GM18909 (cell line): Measurements from ENCODE around the gene SCN10A.

Experiments
- ATAC-seq: cut with Tn5 transposase; IDR thresholded peaks from one replicate; pipeline ENCODE4 v1.9.1; 2021; ENCODE audit warnings: mild to moderate bottlenecking; ENCODE audit not compliant: unreplicated experiment, poor library complexity

Gene SCN10A

DNA sequence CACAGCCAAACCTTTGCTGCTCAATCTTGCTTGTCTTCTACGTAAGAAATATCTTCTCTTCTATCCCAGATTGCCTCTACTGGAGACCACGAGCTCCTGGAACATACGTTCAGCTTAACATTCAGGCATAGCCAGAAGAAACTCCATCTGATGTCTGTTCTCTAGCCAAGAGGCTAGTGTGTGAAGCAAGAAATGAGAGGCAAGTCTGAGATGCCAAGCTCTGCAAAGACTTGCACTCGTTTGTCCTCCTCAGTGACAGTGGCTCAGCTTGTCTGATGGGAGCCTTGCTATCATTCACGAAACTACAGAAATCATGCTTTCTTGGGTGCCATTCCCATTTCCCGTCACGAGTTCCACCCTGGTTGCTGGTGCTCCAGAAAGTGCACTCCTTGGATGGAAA lies at the start of gene SCN10A:
Gene SCN10A (minus strand): TSS at position 192 of the 400 bp plus-strand sequence. CDS start 22,207 bp downstream, outside the sequence.
- no peak for ATAC-seq

DNA sequence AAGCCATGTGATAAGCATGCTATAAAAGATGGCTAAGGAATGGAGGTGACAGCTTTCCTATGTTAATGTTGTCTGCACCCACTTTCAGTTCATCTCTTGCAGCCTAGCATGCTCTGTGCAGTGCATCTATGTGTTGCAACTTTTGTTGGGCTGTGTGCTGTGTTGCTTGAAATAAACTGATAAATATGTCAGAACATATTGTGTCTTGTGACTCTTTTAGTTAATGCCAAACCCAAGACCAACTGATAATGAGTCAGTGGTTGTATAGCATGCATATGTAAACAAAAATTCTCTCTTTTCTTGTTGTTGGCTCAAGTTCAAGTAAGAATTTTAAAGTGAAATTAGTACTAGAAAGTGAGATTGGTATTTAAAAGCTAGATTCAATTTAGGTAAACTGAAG lies 37.0 kb upstream of the SCN10A start:
- ATAC-seq, result no peak

DNA sequence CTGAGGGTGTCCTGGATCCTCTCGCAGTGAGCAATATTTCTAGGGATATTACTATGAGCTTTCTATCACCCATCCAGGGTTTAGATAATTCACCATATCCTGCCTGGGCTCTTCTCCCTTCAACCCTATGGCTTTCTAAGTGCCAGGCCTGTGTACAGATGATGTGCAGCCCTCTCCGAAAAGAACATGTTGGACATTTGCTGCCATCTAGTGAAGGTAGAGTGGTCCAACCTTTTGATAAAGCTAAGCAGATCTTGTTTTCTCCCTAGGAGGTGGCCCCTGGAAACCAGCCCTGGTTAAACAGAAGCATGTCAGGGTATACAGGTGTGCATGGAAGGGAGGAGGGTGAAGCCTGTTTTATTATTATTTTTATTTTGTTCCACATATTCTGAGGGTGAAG lies 27.9 kb upstream of the SCN10A start:
- no peak for ATAC-seq

DNA sequence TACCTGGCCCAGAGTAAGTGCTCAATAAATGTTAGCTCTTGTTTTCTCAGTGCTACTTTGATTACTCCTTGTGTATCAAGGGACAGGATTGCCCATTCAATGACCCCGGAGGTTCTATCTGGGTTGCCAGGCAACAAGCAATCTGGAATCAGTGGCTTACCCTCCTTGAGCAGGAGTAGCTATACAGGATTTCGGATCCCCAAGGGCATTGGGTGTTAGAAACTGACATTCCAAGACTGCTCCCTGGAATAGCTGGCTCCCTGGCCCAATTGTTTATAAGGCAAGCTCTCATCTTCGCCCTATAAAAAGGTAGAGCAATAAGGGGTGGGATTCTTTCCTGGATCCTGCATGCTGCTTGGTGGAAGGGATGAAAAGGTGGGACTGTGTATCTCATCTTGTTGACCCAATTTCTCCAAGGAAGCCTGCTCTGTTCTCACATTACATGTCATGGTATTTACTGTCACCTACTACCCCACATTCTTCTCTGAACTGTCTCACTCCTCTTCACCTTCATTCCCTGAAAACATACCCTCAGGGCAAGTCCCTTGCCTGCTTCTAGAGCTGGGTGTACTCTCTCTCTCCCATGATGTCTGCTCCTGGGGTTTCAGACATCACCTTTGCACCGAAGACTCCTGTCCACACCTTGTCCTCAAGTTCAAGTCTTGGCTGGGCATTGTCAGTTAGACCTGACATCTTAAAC lies 26.4 kb upstream of the SCN10A start:
- ATAC-seq, result no peak

DNA sequence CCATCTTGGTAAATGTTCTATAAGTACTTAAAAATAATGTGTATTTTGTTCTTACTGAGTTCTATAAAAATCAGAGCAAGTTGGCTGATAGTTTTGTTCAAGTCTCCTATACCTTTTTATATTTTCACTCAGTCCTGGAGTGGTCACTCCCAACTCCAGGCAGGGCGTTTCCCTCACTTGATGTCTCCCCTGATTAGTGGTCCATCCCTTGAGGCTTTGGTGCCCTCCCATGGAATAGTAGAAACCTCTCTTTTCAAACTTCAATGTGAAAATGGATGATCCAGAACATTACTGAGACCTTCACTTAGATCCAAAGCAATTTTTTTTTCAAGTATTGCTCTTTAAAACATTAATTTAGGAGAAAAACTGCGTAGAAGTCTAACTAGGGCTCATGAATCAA lies 25.0 kb upstream of the SCN10A start:
- ATAC-seq, result no peak

DNA sequence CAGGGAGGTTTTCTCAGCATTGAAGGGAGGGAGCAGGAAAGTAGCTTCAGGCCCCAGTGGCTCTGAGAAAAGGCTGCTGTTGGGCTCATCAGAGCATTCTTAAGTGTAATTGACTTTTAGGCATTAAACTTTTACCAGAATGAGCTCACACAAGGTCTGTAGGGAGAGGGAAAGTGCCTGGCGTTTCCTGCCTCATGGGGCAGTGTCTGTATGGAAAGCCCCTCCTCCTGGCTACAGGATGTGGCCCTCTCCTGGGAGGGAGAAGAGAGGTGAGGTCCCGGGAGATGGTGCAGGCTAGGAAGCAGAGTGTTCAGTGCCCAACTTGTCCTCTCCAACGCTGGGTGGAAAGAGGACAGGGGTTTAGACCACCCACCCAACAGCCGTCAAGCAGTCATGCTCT lies 21.3 kb upstream of the SCN10A start:
- ATAC-seq, result no peak

DNA sequence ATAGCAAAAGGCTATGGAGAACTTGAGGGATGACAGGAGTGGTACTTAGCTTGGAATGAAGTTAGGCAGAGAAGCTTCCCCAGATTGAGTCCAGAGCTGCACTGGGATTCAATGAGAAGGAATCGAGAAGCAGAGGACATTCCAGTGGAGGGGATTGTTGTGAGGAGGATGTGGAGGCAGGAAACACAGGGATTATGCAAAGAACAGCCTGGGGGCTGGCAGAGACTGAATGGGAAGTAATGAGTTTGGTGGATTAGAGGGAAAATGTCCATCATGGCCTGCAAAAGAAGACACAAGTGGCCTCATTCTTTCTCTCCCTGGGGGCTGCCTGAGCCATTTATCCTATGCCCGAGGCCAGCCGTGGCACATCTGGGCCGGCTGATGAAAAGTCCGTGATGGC lies 20.5 kb upstream of the SCN10A start:
- no peak for ATAC-seq

DNA sequence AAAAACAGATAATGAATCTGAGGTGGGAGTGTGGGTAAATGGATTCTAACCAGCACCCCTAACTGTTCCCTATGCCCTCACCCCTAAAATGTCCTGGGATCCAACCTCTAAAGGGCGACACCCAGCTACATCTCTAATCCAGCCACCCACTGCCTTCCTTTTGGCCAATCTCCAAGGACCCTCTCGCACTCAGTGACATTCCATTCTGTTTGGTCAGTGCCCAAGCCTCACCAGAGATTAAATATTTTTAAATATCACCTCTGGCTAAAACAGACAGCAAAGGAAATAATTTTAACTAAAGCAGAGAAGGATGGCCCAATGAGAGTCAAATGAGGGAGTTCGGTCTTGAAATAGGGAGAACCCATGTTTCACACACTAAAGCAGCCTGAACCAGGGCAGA lies 19.9 kb upstream of the SCN10A start:
- ATAC-seq, result no peak

DNA sequence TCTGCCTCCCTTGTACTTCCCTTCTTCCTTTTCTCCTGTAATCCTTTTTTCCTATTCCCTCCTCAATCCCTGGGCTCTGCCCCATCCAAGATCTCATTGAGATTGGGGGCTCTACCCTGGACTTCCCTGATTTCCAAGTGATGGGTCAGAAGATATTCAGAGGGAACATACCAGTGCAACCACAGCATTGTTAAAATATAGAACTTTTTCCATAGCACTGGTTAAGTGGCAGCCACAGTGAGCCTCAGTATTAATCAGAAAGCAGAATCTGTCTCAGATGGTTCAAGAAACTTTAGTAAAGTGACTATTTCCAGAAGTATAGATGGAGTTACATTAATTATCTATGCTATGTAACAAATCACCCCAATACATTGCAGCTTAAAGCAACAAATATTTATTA lies 18.7 kb upstream of the SCN10A start:
- ATAC-seq, result no peak

DNA sequence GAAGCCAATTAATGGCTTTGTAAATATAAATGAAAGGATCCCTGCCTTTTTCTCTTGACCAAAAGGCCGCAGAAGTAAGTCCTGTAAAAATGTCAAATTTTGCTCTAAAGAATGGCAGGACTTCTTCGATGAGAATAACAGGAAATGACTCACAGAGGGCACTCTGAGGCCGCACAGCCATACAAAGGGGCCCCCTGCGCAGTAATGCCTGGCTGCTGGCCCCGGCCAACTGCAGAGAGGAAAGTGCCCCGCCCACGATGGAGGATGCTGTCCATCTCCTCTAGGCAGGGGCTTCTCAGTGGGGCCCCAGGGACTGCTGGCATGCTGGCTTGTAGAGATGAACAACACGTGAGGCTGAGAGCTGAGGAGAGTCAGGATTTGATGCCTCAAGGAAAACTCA lies 18.1 kb upstream of the SCN10A start:
- ATAC-seq, result peak; percentile 60

DNA sequence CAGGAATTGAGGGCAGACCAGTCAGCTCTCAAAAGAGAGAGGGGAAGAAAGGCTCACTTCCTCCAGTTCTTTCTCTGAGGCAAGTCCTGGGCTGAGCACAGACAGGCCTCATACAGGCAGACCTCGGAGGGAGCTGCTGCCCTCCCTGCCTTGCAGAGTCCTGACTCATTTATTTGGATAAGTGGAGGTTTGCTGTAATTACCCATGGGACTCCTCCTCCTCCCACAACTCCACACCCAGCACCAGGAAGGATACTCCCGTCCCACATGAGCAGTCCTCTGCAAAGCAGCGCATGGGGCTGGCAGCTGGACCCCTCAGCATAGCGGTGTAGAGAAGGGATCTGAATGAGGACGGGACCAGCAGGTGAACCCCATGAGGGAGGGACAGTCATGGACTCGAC lies 13.4 kb upstream of the SCN10A start:
- no peak for ATAC-seq

DNA sequence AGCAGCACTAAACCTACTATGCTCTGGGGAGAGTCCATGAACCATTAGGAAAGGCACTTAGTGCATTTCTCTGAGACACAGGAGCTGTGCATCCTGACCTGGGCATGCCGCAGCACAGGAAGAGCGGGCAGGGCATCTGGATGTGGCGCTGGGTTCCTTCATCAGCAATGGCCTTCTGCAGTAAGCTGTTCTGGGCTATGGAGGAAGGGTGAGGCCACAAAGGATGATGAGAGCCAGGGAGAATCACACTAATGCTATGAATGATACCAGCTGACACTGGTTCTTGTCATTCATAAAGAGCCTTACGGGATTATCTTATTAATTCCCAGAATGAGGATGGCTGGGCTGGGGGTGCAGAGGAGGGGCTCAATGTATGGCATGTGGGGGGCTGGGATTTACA lies 12.7 kb upstream of the SCN10A start:
- no peak for ATAC-seq

DNA sequence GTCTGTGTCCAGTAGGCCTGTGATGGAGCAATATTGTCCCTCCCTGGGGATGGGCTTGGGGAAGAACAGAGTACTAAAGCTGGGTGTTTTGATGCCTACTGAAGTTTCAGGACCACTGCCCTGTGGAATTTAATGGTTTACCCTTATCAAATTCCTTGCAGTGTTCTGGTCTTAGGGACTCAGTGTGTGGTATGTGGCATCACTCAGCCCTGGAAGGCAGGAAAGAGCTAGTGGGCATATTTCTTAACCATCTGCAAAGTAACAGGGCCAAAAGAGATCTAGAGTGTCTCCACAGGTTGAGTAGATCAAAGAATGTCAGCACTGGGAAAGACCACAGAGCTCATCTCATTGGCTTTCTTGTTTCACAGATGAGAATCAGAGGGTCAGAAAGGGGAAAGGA lies 11.8 kb upstream of the SCN10A start:
- no peak for ATAC-seq

DNA sequence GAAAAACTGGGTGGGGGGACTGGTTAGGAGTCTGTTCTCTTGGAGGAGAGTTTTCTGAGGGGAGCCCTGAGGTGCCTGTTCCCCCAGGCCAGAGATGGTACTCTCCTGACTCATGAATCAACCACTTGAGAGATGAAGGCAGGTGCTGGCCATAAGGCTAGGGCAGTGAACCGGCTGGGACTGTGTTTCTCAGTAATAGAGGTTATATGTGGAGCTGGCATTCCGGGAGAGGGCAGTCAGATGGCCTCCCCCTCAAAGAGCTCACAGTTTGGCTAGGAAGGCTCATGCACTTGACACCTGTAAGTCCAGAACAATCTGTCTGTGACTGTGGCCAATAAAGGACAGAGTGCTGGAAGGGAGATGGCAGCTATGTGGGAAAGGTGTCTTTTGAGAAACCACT lies 10.0 kb upstream of the SCN10A start:
- ATAC-seq, result no peak

DNA sequence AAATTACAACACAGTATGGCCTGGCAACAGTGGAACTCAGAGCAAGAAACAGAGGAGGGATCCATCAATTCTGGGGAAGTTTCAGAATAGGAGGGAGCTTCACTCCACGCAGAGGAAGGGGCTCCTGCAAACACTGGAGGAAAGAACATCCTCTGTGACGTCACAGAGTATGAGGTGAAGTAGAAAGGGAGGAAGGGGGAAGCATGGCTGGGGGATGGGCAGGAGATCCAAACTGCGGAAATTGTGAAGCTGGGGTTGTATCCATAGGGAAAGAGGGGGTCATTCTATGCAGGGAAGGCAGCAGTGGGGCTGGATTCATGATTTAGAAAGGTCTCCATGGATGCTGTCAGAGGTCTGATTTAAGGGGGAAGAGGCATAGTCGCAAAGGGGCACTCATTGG lies 8.3 kb upstream of the SCN10A start:
- no peak for ATAC-seq

DNA sequence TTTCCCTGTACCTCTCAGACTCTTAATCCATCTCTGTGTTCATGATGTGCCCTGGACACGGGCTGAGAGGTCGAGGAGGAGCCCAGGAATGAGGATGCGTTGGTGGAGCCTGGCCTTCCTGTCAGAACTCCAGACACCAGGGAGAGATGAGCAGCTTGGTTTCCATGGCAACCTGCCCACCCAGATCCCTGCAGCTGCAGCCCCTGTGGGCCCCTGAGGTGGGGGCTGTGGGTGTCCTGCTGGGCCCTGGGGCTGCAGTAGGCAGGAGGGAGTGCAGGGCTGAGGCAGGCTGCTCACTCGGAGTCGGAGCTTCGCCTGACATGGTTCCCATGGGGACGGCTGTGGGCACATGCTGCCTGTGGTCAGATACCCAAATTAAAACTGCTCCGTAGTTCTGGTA lies 7.7 kb upstream of the SCN10A start:
- ATAC-seq, result no peak

DNA sequence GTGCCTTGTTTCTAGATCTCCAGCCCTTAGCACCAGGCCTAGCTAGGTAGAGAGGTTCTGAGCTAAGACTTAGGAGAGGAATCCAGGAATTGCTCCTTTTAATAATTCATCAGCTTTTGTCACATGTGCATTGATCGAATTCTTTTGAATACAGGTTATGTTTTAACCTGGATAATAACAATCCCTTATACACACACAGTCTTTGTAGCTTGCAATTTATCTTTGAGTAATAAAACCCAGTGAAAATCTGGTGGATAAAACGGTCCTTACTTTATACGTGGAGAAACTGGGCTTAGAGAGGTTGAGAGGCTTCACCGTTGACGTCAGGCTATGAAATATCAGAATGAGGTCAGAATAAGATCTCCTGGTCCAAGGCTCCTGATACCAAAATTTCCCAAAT lies 7.2 kb upstream of the SCN10A start:
- no peak for ATAC-seq

DNA sequence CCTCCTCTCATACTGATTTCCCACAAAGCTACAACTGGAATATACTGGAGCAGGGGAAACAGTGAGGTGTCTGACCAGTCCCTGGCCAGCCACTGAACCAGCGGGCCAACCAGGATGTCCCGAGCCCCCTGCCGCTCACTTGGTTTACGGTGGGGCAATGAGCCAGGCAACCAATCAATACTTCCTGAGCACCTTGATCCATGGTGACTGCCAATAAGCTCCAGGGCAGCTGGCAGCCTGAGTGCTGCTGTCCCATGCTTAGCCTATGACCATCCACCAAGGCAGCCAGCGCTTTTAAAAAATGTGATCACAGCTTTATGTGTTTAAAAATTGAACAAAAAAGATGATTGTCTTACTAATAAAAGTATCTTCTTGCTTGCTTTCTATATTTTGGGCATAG lies 4.2 kb downstream of the SCN10A start:
- no peak for ATAC-seq

DNA sequence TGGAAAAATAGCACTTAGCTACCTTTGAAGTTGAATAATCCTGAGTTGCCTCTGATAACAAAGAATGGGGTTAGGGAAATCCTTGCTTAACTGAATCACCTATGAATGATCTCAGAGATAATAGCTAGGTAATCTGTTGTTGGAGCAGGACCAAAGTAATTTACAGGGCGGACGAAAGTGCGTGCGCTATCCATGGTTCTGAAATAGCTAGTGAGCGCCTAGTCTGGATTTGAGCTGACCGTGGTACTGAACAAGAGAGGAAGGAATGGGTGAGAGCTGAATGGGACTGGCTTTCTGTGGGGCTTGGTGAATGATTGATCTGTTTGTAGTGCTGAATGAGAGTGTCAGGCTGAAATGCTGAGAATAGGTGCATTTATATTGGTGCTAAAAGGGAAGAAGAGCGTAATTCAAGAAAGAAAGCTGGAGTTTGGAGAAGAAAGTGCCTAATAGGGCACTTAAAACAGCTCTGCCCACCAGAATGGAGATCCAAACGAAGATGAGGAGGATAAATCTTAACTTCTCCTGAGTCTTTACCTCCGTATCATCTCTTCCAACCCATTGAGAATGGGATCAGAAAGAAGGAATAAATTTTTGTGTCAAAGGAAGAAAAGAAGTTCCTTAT lies 10.1 kb downstream of the SCN10A start:
- ATAC-seq, result no peak

DNA sequence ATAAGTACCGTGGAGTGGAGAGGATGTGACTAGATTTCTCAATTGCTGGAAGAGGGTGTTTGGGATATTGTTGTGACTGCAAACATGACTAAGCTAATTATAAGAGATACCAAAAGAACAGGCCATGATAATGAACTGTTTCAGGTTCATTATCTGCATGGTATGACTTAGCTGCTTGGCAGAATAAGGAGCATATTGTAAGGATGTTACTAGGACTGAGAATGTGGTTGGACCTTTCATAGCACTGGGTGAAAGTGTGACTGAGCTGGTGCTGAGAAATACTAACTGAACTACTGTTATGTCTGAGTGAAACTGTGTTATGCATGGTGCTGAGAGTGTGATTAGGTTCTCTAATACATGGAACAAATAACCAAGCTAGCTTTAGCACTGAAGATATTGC lies 11.0 kb downstream of the SCN10A start:
- ATAC-seq, result no peak

DNA sequence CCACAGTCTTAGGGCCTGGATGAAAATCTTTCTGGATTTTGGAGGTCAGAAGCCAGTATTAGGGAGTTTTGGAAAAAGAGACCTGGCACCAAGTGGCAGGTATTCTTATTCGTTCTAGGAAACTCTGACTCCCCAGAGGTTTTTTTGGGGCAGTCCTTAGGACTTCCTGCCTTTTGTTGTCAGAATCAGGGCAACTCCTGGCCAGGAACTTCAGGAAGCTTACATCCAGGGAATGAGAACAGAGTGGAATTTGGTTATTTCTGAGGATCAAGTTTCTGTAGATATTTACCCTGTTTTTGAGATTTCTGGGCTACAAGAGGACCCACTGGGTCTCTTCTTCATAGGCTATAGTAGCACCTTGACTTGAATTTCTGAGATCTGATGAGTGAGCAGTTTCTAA lies 15.5 kb downstream of the SCN10A start:
- ATAC-seq, result no peak

DNA sequence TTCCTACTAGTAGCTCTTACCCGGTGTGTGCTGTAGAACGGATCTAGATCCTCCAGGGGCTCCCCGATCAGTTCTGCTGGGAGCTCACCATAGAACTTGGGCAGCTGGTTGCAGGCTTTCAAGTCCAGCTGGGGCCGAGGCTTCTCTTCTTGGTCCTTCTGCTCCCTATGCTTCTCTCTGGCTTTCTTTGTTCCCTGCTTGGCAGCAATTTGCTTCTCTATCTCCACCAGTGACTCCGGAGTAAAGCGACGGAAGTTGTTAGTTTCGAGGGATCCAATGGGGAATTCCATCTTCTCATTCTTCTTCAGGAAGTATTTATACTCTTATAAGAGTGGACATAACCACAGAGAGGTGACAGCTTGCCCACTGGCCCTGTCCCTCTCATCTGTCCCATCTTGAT lies 22.3 kb downstream of the SCN10A start:
- ATAC-seq, result no peak
